HG03342 (cell line): ENCODE data around the gene TCIRG1.

ENCODE experiments used
- ATAC-seq: cut with Tn5 transposase; IDR thresholded peaks from one replicate; pipeline ENCODE4 v1.9.1; 2021; ENCODE audit warnings: mild to moderate bottlenecking, moderate library complexity; ENCODE audit not compliant: unreplicated experiment

The TCIRG1 gene

GRCh38 chr11:68004551-68005335 lies 34.1 kb upstream of the TCIRG1 start:
- ATAC-seq: no peak

GRCh38 chr11:68006606-68007166 lies 32.1 kb upstream of the TCIRG1 start:
- ATAC-seq: no peak

GRCh38 chr11:68007498-68008380 lies 31.1 kb upstream of the TCIRG1 start:
- ATAC-seq: no peak

GRCh38 chr11:68008381-68009337 lies 30.2 kb upstream of the TCIRG1 start:
- no peak for ATAC-seq

- no peak for ATAC-seq
Measured at GRCh38 chr11:68009391-68010089, 29.3 kb upstream of the TCIRG1 start.

- ATAC-seq: no peak
Measured at GRCh38 chr11:68010090-68011041, 28.5 kb upstream of the TCIRG1 start, which contains the start of gene ALDH3B1. ALDH3B1 (plus strand) TSS chr11:68010327; CDS start chr11:68015298, 4,971 bp downstream.

- no peak for ATAC-seq
Measured at GRCh38 chr11:68011051-68011943, 27.5 kb upstream of the TCIRG1 start.

GRCh38 chr11:68012044-68012842 lies 26.6 kb upstream of the TCIRG1 start:
- no peak for ATAC-seq

GRCh38 chr11:68012843-68013610 lies 25.8 kb upstream of the TCIRG1 start:
- ATAC-seq: no peak

GRCh38 chr11:68013611-68014156 lies 25.1 kb upstream of the TCIRG1 start:
- ATAC-seq: no peak

GRCh38 chr11:68014157-68014946 lies 24.5 kb upstream of the TCIRG1 start:
- ATAC-seq: no peak

GRCh38 chr11:68014947-68015447 lies 23.8 kb upstream of the TCIRG1 start:
- no peak for ATAC-seq

- no peak for ATAC-seq
Measured at GRCh38 chr11:68015467-68015866, 23.4 kb upstream of the TCIRG1 start.

- no peak for ATAC-seq
Measured at GRCh38 chr11:68016161-68016903, 22.5 kb upstream of the TCIRG1 start.
